EH (cell line): Measurements from ENCODE around the gene ZNF629.

Source experiments
- DNase-seq: peaks from one replicate; pipeline ENCODE4 v3.0.0-alpha.2; 2015; ENCODE audit warnings: low read depth

The ZNF629 gene

GRCh38 chr16:30786115-30786935 is 680 bp downstream of the ZNF629 start:
- peak; percentile 80 for DNase-seq

GRCh38 chr16:30785126-30786106 is 1.6 kb downstream of the ZNF629 start:
- DNase-seq: no peak

GRCh38 chr16:30784215-30784614 is 2.8 kb downstream of the ZNF629 start:
- DNase-seq: no peak

GRCh38 chr16:30783280-30784109 is 3.5 kb downstream of the ZNF629 start:
- no peak for DNase-seq

- DNase-seq: no peak
Measured at GRCh38 chr16:30782486-30783279, 4.3 kb downstream of the ZNF629 start.

- DNase-seq: no peak
Measured at GRCh38 chr16:30780549-30780948, 6.5 kb downstream of the ZNF629 start.

- DNase-seq: no peak
Measured at GRCh38 chr16:30780021-30780420, 7.0 kb downstream of the ZNF629 start.

- no peak for DNase-seq
Measured at GRCh38 chr16:30779596-30779995, 7.4 kb downstream of the ZNF629 start.

GRCh38 chr16:30778549-30779244 is 8.3 kb downstream of the ZNF629 start:
- peak; percentile 14 for DNase-seq

- peak; percentile 8 for DNase-seq
Measured at GRCh38 chr16:30777591-30778297, 9.3 kb downstream of the ZNF629 start.

- DNase-seq: peak; percentile 85
Measured at GRCh38 chr16:30775392-30776188, 11.4 kb downstream of the ZNF629 start.

GRCh38 chr16:30775131-30775391 is 11.9 kb downstream of the ZNF629 start:
- no peak for DNase-seq

- DNase-seq: peak; percentile 38
Measured at GRCh38 chr16:30774367-30775130, 12.5 kb downstream of the ZNF629 start.

- DNase-seq: no peak
Measured at GRCh38 chr16:30773826-30774225, 13.2 kb downstream of the ZNF629 start.

- DNase-seq: no peak
Measured at GRCh38 chr16:30771726-30772125, 15.3 kb downstream of the ZNF629 start.

GRCh38 chr16:30769379-30770089 is 17.5 kb downstream of the ZNF629 start:
- DNase-seq: no peak

- no peak for DNase-seq
Measured at GRCh38 chr16:30768583-30769181, 18.3 kb downstream of the ZNF629 start.
